Activated CD4-positive, alpha-beta T cell treated with anti-CD3 and anti-CD28 coated beads, Interleukin-2, amount 50 U/mL, for 48 hours (primary cell): ENCODE results near the gene ARRB2.
"Not testable (repeated sequence)": the region's sequence is repeated elsewhere in the genome, so short reads cannot be mapped to it uniquely, and the experiment has no call there.

Source experiments
- DNase-seq, 2 experiments: peaks; one replicate each; pipeline ENCODE4 v3.0.0-alpha.2; 2020

Gene ARRB2

GRCh38 chr17:4703330-4703691 is 7.1 kb upstream of the ARRB2 start:
- DNase-seq: no peak

DNA sequence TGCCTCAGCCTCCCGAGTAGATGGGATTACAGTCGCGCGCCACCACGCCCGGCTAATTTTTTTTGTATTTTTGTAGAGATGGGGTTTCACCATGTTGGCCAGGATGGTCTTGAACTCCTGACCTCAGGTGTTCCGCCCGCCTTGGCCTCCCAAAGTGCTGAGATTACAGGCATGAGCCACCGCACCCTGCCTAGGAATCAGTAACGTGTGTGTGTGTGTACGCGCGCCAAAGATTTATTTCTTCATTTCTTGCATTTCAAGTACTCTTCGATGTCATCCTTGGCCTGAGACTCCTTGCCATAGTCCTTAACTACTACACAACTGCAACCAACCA is 5.9 kb upstream of the ARRB2 start:
- DNase-seq: peak in 1 of 2 experiments; percentile 35

DNA sequence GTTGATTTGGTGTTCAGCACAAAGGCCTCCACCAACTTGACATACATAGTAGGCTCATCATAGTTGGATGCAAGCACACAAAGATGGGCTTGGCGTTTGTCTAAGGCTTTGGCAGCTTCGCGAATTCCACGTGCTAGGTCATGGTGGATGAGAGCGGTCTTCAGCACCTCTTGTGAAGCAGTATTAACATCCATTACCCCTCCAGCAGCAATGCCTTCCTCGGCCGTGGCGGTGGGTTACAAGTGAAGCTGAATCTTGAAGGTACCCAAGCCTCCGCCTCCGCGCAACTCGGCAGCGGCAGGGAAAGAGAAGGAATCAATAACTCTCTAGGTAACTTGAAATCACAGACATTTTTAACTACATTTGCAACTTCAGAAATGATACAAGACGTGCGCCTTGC is 5.4 kb upstream of the ARRB2 start:
- no peak for DNase-seq

DNA sequence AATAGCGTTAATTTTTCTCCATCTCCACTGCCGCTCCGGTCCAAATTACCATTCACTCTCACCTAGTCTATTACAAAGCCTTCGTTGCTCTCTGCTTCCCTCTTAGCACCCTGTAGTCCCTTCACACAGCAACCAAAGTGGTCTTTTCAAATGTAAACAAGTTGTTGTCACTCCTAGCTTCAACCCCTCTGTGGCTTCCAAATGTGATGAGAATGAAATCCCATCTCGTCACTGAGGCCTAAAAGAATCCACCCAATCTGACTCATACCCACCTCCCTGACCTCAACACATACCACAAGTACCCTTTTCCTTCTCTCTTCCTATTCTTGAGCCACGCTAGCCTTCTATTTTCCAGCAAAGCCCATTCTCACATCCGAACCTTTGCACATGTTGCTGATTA is 4.3 kb upstream of the ARRB2 start:
- DNase-seq: no peak

GRCh38 chr17:4708436-4708835 is 2.0 kb upstream of the ARRB2 start:
- DNase-seq: peak; percentile 52 to 68

DNA sequence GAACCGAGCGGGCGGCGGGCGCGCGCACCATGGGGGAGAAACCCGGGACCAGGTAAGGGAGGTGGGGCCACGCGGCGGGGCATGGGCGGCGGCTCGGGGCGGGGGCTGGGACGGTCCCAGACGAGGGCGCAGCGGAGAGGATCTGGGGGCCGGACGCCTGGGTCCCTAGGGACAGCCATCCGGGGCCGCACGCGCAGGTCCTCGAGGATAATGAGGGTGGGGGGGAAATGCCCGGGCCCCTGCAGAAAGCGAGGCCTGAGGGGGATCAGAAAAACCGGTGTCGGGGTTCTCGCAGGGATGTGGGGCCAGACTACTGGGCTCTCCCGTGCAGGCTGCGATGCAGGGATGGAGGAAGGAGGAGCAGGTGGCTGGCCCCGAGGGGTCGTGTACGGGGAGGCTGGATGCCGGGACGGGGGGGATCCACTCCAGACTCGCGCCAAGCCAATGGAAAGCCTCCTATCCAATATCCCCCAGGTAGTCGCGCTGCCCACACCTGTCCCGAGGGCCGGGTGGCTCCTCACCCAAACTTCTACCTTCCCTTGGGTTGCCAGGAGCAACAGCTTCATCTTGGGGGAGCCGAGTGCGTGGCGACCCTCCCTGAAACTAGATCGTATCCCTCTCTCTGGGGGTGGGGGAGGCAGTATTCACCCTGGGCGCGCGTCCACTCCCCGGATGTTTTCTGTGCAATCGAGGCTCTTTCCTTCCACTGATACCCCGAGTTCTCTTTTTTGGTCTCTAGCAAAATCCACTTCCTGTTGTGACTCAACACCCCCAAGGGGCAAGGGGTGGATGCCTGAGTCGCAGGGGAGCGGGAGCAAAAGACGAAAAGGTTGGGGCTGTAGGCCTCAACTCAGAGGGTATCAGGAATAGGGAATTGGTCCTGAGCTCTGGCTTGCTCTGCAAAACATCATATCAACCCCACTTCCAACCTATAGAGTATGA is 532 bp downstream of the ARRB2 start:
- DNase-seq: peak; percentile 51 to 56

- no peak for DNase-seq
Observed at GRCh38 chr17:4711661-4712181, 1.3 kb downstream of the ARRB2 start.

DNA sequence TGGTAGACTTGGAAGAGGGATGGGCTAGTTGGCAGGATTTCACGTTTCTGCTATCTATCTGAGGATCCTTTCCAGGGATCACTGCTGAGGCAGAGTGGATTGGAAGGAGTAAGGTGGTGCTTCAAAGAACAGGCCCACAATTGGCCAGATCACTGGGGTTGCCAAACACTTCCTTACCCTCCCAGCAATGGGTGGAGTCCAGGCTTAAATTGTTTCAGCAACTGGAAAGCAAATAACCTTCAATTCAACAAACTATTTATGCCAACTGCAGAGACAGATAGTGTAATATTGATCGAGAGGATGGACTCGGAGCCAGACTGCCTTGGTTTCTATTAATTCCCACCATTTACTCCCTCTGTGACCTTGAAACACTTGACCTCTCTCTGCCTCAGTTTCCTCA is 2.1 kb downstream of the ARRB2 start:
- no peak for DNase-seq

GRCh38 chr17:4714340-4715062 is 4.1 kb downstream of the ARRB2 start:
- not testable (repeated sequence) for DNase-seq

DNA sequence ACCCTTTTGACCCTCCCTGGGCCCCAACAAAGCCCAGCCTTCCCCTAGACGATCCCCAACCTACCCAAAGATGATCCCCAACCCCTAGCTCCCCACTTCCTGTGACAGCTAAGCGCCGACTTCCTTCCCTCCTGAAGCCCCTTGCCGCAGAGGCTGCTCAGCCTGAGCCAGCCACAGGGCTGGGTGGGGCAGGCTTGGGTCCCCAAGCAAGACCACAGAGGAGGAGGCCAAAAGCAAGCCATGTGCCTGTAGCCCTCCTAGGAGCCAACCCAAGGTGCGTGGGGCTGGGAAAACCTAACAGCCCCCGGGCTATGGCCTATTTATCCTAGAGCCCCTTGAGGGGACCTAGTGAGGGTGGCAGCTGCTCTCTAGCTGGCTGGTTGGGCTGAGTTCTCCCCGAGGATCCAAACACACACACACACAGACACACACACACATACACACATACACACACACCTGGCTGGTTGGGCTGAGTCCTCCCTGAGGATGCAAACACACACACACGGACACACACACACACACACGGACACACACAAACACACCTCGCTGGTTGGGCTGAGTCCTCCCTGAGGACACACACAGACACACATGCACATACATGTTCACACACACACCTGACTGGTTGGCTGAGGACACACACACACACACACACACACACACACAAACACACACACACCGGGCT is 4.8 kb downstream of the ARRB2 start:
- DNase-seq: peak; percentile 39 to 47

DNA sequence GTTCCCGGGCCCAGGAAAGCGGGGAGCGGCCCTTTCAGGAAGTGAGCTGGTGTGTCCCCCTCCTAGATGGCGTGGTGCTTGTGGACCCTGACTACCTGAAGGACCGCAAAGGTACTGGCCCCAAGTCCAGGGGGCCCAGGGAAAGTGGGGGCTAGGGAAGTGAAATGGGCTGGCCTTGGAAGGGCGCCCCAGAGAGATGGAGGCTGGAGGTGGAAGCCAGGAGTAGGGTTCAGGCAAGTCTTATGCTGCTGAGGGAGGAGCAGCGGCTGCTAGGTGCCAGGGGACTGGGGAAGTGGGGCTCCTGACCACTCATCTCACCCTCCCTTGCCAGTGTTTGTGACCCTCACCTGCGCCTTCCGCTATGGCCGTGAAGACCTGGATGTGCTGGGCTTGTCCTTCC is 5.6 kb downstream of the ARRB2 start:
- DNase-seq: no peak

DNA sequence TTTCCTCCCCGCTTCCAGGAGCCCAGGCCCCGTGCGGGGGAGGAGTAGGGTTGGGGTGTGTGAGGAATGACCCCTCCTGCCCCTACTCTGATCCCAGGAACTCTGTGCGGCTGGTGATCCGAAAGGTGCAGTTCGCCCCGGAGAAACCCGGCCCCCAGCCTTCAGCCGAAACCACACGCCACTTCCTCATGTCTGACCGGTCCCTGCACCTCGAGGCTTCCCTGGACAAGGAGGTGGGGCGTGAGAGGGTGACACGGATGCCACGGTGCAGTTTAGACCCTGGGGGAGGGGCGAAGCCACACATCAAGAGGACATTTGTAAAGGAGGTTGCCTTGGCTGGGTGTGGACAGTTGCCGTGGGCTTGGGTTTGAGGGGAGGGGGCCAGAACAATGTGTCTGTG is 7.4 kb downstream of the ARRB2 start:
- DNase-seq: no peak

DNA sequence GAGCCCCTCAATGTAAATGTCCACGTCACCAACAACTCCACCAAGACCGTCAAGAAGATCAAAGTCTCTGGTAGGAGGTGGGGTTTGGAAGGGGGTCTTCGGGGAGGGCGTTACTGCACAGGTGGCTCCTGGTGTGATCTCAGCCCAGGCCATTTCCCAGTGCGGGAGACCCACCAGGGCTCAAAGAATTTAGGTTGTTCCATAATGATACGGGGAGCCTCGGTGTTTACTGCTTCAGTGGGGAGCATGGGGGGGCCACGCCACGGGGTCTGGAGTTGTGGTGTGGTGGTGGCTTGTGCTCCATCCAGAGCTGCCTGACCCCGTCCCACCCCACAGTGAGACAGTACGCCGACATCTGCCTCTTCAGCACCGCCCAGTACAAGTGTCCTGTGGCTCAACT is 7.8 kb downstream of the ARRB2 start:
- no peak for DNase-seq

- no peak for DNase-seq
Observed at GRCh38 chr17:4719146-4719545, 8.7 kb downstream of the ARRB2 start.

GRCh38 chr17:4719684-4720221 is 9.3 kb downstream of the ARRB2 start:
- no peak for DNase-seq

DNA sequence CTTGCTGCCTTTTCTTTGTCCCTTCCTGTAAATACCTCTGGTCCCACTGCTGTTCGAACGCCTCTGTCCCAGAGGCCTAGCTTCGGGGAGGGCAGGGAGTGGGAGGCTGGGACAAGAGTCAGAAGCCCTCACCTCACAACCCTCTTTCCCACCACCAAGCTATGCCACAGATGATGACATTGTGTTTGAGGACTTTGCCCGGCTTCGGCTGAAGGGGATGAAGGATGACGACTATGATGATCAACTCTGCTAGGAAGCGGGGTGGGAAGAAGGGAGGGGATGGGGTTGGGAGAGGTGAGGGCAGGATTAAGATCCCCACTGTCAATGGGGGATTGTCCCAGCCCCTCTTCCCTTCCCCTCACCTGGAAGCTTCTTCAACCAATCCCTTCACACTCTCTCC is 10.4 kb downstream of the ARRB2 start:
- DNase-seq: no peak

DNA sequence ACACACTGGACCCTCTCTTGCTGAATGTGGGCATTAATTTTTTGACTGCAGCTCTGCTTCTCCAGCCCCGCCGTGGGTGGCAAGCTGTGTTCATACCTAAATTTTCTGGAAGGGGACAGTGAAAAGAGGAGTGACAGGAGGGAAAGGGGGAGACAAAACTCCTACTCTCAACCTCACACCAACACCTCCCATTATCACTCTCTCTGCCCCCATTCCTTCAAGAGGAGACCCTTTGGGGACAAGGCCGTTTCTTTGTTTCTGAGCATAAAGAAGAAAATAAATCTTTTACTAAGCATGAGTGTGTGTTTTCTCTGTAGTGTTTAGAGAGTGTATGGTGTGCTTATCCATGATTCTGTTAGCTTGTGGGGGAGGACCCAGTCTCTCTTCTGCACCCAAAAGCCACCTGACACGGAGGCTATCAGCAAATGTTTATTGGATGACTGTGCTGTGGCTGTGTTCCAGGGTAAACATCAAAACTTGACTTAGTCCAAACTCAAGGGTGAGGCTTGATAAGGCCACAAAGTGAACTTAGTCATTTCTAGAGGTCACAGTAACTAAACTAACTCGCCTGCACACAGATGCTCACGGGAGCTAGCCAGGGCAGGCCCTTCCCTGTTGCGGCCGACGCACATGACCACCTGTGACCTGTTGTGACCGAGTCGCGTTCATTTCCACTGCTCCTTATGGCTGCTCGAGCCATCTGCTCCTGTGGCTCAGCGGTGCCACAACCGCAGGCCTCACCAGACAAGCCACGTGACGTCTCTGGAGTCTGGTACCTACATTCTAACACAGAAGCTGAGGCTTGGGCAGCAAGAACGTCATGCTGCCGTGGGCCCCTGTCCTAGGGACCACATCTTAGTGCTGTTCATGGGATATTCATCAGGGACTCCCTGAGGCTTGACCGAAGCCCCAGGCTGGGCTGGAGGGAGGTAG is 11.0 kb downstream of the ARRB2 start:
- DNase-seq: no peak

DNA sequence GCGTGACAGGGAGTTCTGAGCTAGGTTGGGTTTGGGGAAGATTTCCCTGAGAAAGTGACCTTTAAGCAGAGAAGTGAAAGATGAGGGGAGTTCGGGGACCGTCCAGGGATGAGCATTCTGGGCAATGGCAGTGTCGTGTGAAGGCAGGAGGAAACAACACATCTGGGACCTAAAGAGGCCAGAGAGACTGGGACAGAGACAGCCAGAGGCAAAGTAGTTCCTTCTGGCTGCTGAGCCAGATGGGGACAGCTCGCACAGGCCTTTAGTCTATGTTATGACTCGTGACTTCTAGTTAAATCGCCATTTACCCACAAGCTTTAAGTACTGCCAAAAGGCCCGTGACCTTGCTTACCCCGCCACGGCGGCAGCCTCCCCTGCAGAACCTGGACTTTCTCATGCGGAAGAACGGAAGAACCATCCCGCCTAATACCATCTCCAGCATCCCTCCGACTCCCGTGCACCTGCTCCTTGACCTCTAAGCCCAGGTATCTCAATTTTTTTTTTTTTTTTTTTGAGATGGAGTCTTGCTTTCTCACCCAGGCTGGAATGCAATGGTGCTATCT is 12.3 kb downstream of the ARRB2 start:
- no peak for DNase-seq

DNA sequence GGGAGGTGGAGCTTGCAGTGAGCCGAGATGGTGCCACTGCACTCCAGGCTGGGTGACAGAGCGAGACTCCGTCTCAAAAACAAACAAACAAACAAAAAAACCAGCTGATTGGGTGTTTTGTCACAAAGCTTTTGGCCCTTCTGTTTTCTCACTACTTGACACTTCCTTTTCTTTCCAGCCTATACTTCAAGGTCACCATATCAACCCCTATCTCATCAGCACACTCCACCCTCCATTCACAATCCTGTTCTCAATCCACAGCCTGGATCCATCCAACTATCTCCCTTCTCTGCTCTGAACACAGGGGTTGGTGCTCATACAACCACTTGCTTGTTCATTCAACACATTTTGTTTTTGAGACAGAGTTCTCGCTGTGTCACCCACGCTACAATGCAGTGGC is 14.2 kb downstream of the ARRB2 start:
- DNase-seq: no peak

- DNase-seq: no peak
Observed at GRCh38 chr17:4725646-4726310, 15.3 kb downstream of the ARRB2 start.

DNA sequence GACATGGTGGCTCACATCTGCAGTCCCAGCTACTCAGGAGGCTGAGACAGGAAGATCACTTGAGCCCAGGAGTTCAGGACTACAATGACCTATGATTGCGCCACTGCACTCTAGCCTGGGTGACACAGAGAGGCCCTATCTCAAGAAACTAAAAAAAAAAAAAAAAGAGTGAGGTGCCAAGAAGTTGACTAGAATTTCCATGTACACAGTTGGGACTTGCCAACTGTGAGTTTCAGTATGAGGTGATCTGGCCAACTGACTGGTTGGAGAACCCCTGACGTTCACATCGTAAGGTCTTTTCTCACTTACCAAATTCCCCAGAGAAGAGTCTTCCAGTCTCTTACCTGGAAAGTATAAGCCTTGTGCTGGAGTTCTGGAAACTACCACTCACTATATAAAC is 17.7 kb downstream of the ARRB2 start:
- peak; percentile 36 to 43 for DNase-seq
